ENCODE results near the gene TNKS2. TPM values are rescaled to one million over a fixed set of nuclear protein-coding genes. Genes with fewer than 3 reads are reported as not detected.

TNKS2 gene
- polyA plus RNA-seq, 1 donor (not counting 4 experiments of a cell fraction or from before 2014, with no cell fraction given), result 35.4 TPM

GRCh38 chr10:91910467-91910866, 112.2 kb downstream of the TNKS2 start:
- Histone ChIP-seq H3K79me2 (ENCODE audit: control insufficient read depth, insufficient read depth, low read length) (no peaks in the 10 kb centered on the region), H3K4me3 (ENCODE audit: control insufficient read depth in 2 of 3, extremely low read depth in 1 of 3, insufficient read depth in 2 of 3, low read depth in 1 of 3, low read length in 3 of 3) (no peak overlapping the region), H3K4me2 (ENCODE audit: control insufficient read depth, extremely low read depth, insufficient read depth, low read depth, low read length) (no peak overlapping the region), H2AFZ (ENCODE audit: control insufficient read depth, low read length) (no peak overlapping the region), H4K20me1 (ENCODE audit: control insufficient read depth, extremely low read depth, insufficient read depth, low read length) (no peaks in the 10 kb centered on the region), H3K9me1 (ENCODE audit: control insufficient read depth, extremely low read depth, insufficient read depth, low read length) (no peaks in the 10 kb centered on the region), H3K9me3 (ENCODE audit: control insufficient read depth, low read depth, low read length) (no peaks in the 10 kb centered on the region), H3K36me3 (ENCODE audit: control insufficient read depth in 2 of 2, extremely low read depth in 1 of 2, insufficient read depth in 2 of 2, low read length in 2 of 2) (peaks cover 0 to 3% of the 10 kb centered on the region in 2 experiments), H3K27ac (ENCODE audit: control insufficient read depth, insufficient read depth, low read length) (no peak overlapping the region), H3K4me1 (ENCODE audit: control insufficient read depth, extremely low read depth, insufficient read depth, low read length) (peaks cover 3% of the 10 kb centered on the region), H3K27me3 (ENCODE audit: control insufficient read depth, extremely low read depth, insufficient read depth, low read length) (no peaks in the 10 kb centered on the region), H3K9ac (ENCODE audit: control insufficient read depth, extremely low read depth, insufficient read depth, low read length) (no peak overlapping the region)
- no peak for FAIRE-seq
- dilution Hi-C loops (cut with MboI; ENCODE audit: extremely low pct_ligation_motif_present, low sequenced_read_pairs), result no loop called here
- no peak for TF ChIP-seq EZH2 (IDR thresholded peaks at IDR 0.05; ENCODE audit: low read length)
- no peak for TF ChIP-seq CTCF (optimal IDR thresholded peaks at IDR 0.05 in 1 of 3, IDR thresholded peaks at IDR 0.05 in 1 of 3, conservative IDR thresholded peaks at IDR 0.05 in 1 of 3; ENCODE audit: extremely low read depth in 1 of 3, insufficient read depth in 2 of 3, low read length in 3 of 3)
- no peak for DNase-seq (ENCODE audit: low read depth, low spot score)

Small RNAs within 50 kb of the gene (small RNA-seq; reads per million reads assigned to genes)
- gene AL359198.2 (ENCODE audit: insufficient read length in 3 of 3, low read depth in 3 of 3, low replicate concordance in 1 of 3) (0 reads per million in 3 experiments), gene SRP9P1 (ENCODE audit: insufficient read length in 3 of 3, low read depth in 3 of 3, low replicate concordance in 1 of 3) (0 reads per million in 3 experiments)

Other genes with a start within 250 kb of the TNKS2 start
- 3.2 to 8.9 TPM (median 7.3 TPM) in 3 replicates for gene PPP1R3C, start 165.4 kb upstream of the TNKS2 start, polyA plus RNA-seq
- 0.03 to 0.22 TPM (median 0.06 TPM) in 3 replicates for gene FGFBP3, start 111.1 kb downstream of the TNKS2 start, polyA plus RNA-seq
- gene BTAF1, start 125.3 kb downstream of the TNKS2 start, polyA plus RNA-seq, result 15.0 to 43.6 TPM (median 42.9 TPM) in 3 replicates

Data from keratinocyte (primary cell).